22Rv1 (cell line): ENCODE measurements around the gene THTPA.

ENCODE experiments used
- ZFX ChIP-seq: fragments of 450-650 bp; IDR thresholded peaks from 2 replicates; pipeline ENCODE4 v1.6.1; 2017; ENCODE audit warnings: antibody characterized with exemption, borderline replicate concordance
- TF ChIP-seq, protein P1 (sequence below): fragments of 450-650 bp; IDR thresholded peaks from 2 replicates; pipeline ENCODE4 v1.5.1; 2017; ENCODE audit warnings: mild to moderate bottlenecking

DNA sequence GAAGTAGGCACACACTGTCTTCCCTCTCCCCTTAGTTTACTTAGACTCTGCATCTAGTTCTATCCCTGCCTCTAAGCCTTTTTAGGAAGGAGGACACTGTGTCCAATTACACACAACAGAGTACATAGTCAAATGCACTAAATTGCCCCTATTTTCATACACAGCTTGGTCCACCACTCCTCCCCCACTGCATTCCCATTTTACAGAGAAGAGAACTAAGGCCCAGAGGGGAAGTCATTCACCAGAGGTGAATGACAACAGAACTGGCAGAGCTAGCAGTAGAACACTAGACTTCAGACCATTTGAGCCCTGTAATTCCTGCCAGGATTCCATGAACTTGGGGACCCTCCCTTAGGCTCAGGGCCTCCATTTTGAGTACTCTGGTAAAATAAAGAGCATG is 23.7 kb downstream of the THTPA start:
- TF ChIP-seq, protein P1, sequence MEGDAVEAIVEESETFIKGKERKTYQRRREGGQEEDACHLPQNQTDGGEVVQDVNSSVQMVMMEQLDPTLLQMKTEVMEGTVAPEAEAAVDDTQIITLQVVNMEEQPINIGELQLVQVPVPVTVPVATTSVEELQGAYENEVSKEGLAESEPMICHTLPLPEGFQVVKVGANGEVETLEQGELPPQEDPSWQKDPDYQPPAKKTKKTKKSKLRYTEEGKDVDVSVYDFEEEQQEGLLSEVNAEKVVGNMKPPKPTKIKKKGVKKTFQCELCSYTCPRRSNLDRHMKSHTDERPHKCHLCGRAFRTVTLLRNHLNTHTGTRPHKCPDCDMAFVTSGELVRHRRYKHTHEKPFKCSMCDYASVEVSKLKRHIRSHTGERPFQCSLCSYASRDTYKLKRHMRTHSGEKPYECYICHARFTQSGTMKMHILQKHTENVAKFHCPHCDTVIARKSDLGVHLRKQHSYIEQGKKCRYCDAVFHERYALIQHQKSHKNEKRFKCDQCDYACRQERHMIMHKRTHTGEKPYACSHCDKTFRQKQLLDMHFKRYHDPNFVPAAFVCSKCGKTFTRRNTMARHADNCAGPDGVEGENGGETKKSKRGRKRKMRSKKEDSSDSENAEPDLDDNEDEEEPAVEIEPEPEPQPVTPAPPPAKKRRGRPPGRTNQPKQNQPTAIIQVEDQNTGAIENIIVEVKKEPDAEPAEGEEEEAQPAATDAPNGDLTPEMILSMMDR: no peak
- no peak for TF ChIP-seq ZFX
